ENCODE data around the gene MVB12B.

Gene MVB12B

DNA sequence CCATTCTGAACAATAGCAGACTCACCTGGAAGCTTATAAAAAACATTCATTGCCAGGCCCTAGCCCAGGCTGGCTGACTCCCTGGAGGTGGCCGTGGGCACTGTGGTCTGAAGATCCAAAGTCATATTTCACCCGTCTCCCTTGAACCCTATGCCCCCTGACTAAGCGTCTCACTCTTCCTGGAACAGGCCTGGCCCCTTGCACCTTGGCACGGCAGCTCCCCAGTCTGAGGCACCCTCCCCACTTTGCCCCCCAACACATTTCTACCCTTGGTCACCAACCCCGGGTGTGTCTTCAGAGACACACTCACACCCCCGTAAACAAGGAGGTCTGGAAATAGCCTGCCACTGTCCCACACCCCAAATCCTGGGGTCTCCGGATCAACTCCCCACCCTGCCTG is 218.5 kb downstream of the MVB12B start:
- TF ChIP-seq MAX (IDR thresholded peaks at IDR 0.05) = no peak
- no peak for TF ChIP-seq ZBTB7A (IDR thresholded peaks at IDR 0.05; ENCODE audit: low read depth)

DNA sequence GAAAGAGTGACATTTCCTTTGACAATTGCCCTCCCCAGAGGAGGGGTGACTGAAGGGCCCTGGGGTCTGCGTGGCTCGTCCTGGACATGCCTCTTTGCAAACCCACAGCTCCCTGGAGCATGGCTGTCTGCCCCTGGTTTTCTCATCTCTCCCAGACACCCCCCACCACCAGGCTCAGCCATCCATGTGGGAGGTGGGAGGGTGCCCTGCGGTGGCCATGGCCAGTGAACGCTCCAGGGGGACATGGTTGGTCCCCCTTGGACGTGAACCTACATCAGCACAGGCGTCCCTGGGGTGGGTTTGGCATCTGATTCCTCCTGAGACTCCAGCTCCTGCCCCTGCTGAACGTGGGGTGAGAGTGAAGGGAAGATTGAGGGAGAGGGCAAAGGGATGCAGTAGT is 219.4 kb downstream of the MVB12B start:
- TF ChIP-seq RAD21 (IDR thresholded peaks at IDR 0.05; ENCODE audit: low read depth) = no peak
- no peak for TF ChIP-seq TEAD4 (IDR thresholded peaks at IDR 0.05)
- TF ChIP-seq TCF12 (IDR thresholded peaks at IDR 0.05; ENCODE audit: low read depth) = no peak
- TF ChIP-seq EP300 (IDR thresholded peaks at IDR 0.05; ENCODE audit: borderline replicate concordance) = no peak
- no peak for TF ChIP-seq CREB1 (IDR thresholded peaks at IDR 0.05; ENCODE audit: low read depth)
- TF ChIP-seq, protein P1, sequence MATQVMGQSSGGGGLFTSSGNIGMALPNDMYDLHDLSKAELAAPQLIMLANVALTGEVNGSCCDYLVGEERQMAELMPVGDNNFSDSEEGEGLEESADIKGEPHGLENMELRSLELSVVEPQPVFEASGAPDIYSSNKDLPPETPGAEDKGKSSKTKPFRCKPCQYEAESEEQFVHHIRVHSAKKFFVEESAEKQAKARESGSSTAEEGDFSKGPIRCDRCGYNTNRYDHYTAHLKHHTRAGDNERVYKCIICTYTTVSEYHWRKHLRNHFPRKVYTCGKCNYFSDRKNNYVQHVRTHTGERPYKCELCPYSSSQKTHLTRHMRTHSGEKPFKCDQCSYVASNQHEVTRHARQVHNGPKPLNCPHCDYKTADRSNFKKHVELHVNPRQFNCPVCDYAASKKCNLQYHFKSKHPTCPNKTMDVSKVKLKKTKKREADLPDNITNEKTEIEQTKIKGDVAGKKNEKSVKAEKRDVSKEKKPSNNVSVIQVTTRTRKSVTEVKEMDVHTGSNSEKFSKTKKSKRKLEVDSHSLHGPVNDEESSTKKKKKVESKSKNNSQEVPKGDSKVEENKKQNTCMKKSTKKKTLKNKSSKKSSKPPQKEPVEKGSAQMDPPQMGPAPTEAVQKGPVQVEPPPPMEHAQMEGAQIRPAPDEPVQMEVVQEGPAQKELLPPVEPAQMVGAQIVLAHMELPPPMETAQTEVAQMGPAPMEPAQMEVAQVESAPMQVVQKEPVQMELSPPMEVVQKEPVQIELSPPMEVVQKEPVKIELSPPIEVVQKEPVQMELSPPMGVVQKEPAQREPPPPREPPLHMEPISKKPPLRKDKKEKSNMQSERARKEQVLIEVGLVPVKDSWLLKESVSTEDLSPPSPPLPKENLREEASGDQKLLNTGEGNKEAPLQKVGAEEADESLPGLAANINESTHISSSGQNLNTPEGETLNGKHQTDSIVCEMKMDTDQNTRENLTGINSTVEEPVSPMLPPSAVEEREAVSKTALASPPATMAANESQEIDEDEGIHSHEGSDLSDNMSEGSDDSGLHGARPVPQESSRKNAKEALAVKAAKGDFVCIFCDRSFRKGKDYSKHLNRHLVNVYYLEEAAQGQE (IDR thresholded peaks at IDR 0.05; ENCODE audit: low read depth) = no peak
- TF ChIP-seq, protein P2, sequence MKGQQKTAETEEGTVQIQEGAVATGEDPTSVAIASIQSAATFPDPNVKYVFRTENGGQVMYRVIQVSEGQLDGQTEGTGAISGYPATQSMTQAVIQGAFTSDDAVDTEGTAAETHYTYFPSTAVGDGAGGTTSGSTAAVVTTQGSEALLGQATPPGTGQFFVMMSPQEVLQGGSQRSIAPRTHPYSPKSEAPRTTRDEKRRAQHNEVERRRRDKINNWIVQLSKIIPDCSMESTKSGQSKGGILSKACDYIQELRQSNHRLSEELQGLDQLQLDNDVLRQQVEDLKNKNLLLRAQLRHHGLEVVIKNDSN (IDR thresholded peaks at IDR 0.05) = no peak
- no peak for TF ChIP-seq CEBPB (IDR thresholded peaks at IDR 0.05)

DNA sequence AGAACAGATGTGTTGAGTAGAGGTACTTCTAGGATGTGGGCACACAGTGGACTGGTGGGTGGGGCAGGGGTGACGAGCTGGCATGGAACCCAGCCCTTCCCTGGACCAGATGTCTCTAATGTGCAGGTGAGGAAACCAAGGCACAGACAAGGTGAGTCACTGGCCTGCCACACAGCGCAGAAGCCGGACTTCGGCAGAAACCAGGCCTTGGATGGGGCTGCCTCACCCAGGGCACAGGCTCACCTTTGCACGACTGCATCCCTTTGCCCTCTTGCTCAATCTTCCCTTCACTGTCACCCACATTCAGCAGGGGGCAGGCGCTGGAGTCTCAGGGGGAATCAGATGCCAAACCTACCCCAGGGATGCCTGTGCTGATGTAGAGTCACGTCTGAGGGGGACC is 221.7 kb downstream of the MVB12B start:
- TF ChIP-seq, protein P2 (IDR thresholded peaks at IDR 0.05) = no peak
- no peak for TF ChIP-seq CEBPB (IDR thresholded peaks at IDR 0.05)
- no peak for TF ChIP-seq MAX (IDR thresholded peaks at IDR 0.05)
- no peak for TF ChIP-seq EP300 (IDR thresholded peaks at IDR 0.05; ENCODE audit: borderline replicate concordance)
- no peak for TF ChIP-seq EGR1 (IDR thresholded peaks at IDR 0.05)
- TF ChIP-seq CREB1 (IDR thresholded peaks at IDR 0.05; ENCODE audit: low read depth) = no peak
- no peak for TF ChIP-seq NFIC (IDR thresholded peaks at IDR 0.05)
- TF ChIP-seq TCF12 (IDR thresholded peaks at IDR 0.05; ENCODE audit: low read depth) = no peak
- no peak for TF ChIP-seq RAD21 (IDR thresholded peaks at IDR 0.05; ENCODE audit: low read depth)
- TF ChIP-seq ZBTB7A (IDR thresholded peaks at IDR 0.05; ENCODE audit: low read depth) = no peak
- no peak for TF ChIP-seq TEAD4 (IDR thresholded peaks at IDR 0.05)
- no peak for TF ChIP-seq FOXM1 (IDR thresholded peaks at IDR 0.05; ENCODE audit: borderline replicate concordance, low read depth)
- no peak for TF ChIP-seq TAF1 (IDR thresholded peaks at IDR 0.05; ENCODE audit: low read depth)
- no peak for TF ChIP-seq YY1 (IDR thresholded peaks at IDR 0.05; ENCODE audit: low read depth)
- TF ChIP-seq, protein P1 (IDR thresholded peaks at IDR 0.05; ENCODE audit: low read depth) = no peak

DNA sequence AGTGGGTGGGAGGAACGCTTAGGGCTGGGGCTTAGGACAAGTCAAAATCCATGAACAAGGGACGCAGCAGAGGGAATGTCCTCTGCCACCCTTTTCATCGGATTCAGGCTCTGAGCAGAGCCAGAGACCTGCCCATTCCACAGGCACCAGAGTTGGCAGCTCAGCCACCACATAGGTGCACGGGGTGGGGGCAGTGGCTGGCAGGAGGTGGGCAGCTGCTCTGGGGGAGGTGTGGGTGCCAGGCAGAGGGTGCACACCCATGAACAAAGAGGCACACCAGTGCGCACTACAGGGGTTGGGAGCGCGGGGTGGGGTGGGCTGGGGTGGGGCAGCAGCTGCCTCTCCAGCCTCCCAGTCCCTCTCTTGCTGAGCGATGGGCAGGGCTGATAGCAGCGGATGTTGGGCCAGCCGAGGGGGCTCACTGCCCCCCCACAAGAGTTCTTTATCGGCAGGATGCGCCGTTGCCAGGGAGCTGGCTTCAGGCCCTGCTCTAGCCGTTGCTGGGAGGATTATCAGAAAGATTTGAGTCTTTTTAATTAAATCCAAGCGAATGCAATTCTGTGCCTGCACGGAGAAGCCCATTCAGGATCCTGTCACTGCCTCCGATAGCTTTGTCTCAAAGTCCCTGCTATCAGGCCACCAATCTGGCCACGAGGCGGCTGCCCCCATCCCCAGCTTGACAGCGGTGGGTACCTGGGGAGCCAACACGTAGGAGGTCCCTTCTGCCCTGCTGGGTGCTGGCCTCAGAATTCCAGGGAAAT is 222.8 kb downstream of the MVB12B start:
- no peak for TF ChIP-seq CREB1 (IDR thresholded peaks at IDR 0.05; ENCODE audit: low read depth)
- no peak for TF ChIP-seq CEBPB (IDR thresholded peaks at IDR 0.05)
- no peak for TF ChIP-seq TCF12 (IDR thresholded peaks at IDR 0.05; ENCODE audit: low read depth)
- no peak for TF ChIP-seq MAX (IDR thresholded peaks at IDR 0.05)
- TF ChIP-seq, protein P1 (IDR thresholded peaks at IDR 0.05; ENCODE audit: low read depth) = no peak
- no peak for TF ChIP-seq EP300 (IDR thresholded peaks at IDR 0.05; ENCODE audit: borderline replicate concordance)
- no peak for TF ChIP-seq RAD21 (IDR thresholded peaks at IDR 0.05; ENCODE audit: low read depth)
- TF ChIP-seq, protein P2 (IDR thresholded peaks at IDR 0.05) = no peak
- TF ChIP-seq TEAD4 (IDR thresholded peaks at IDR 0.05) = no peak
- TF ChIP-seq YY1 (IDR thresholded peaks at IDR 0.05; ENCODE audit: low read depth) = no peak
- no peak for TF ChIP-seq NFIC (IDR thresholded peaks at IDR 0.05)
- no peak for TF ChIP-seq ZBTB7A (IDR thresholded peaks at IDR 0.05; ENCODE audit: low read depth)
- TF ChIP-seq TAF1 (IDR thresholded peaks at IDR 0.05; ENCODE audit: low read depth) = no peak
- TF ChIP-seq FOXM1 (IDR thresholded peaks at IDR 0.05; ENCODE audit: borderline replicate concordance, low read depth) = no peak
- TF ChIP-seq EGR1 (IDR thresholded peaks at IDR 0.05) = no peak

Data from Ishikawa (cell line).